Measurements from ENCODE around the gene ACTR5. TPM values are rescaled to one million over a fixed set of nuclear protein-coding genes. Genes with fewer than 3 reads are reported as not detected.

ACTR5 gene
- total and polyA plus RNA-seq, 2 donors from 2014 or later = 5.8 to 8.4 TPM

- FAIRE-seq (no peak), DNase-seq (peak in 3 of 5 donors; percentile 26 to 81 (median 46))
- intact Hi-C loops (cut with DNase I) = no loop called here
- Histone ChIP-seq H3K9me3 (ENCODE audit: control insufficient read depth in 2 of 3, insufficient read depth in 1 of 3, low read length in 3 of 3) (no peaks in the 10 kb centered on the region), H3K4me3 (ENCODE audit: low read length in 3 of 3) (peak overlapping the region in 1 of 3 donors; percentile 67), H3K4me1 (ENCODE audit: control insufficient read depth in 2 of 3, insufficient read depth in 2 of 3, low read depth in 1 of 3, low read length in 3 of 3) (peaks cover 0 to 21% (median 11%) of the 10 kb centered on the region in 3 donors), H3K9ac (ENCODE audit: low read length in 3 of 3) (no peak overlapping the region), H3K27me3 (ENCODE audit: control insufficient read depth, insufficient read depth, low read length) (peaks cover 5% of the 10 kb centered on the region), H3K36me3 (ENCODE audit: control insufficient read depth in 2 of 3, insufficient read depth in 3 of 3, low read length in 3 of 3) (no peaks in the 10 kb centered on the region), H3K27ac (ENCODE audit: low read depth in 2 of 2, low read length in 2 of 2) (peak overlapping the region; percentile 33 to 77)
- TF ChIP-seq CTCF (IDR thresholded peaks at IDR 0.05; ENCODE audit: borderline replicate concordance, extremely low read depth, insufficient read depth) = no peak
Observed at GRCh38 chr20:38804682-38805501, 56.6 kb downstream of the ACTR5 start.

- Histone ChIP-seq H3K4me1 (ENCODE audit: control insufficient read depth in 2 of 3, insufficient read depth in 2 of 3, low read depth in 1 of 3, low read length in 3 of 3) (peaks cover 0 to 27% (median 17%) of the 10 kb centered on the region in 3 donors), H3K27ac (ENCODE audit: low read depth in 2 of 2, low read length in 2 of 2) (peak within 1 kb of the TSS; percentile 69 to 77), H3K36me3 (ENCODE audit: control insufficient read depth in 2 of 3, insufficient read depth in 3 of 3, low read length in 3 of 3) (peaks cover 0 to 4% (median under 1%) of the 10 kb centered on the region in 3 donors), H3K4me3 (ENCODE audit: low read length in 3 of 3) (peak within 1 kb of the TSS; percentile 16 to 67 (median 52)), H3K27me3 (ENCODE audit: control insufficient read depth, insufficient read depth, low read length) (peaks cover 6% of the 10 kb centered on the region), H3K9ac (ENCODE audit: low read length in 3 of 3) (peak within 1 kb of the TSS in 1 of 3 donors; percentile 65), H3K9me3 (ENCODE audit: control insufficient read depth in 2 of 3, insufficient read depth in 1 of 3, low read length in 3 of 3) (no peaks in the 10 kb centered on the region)
- FAIRE-seq (no peak), DNase-seq (peak; percentile 64 to 87 (median 78))
- intact Hi-C loops (cut with DNase I) = no loop called here
- no peak for TF ChIP-seq CTCF (IDR thresholded peaks at IDR 0.05; ENCODE audit: borderline replicate concordance, extremely low read depth, insufficient read depth)
Observed at GRCh38 chr20:38805502-38805957, 57.3 kb downstream of the ACTR5 start, which contains the start of gene PPP1R16B. Gene PPP1R16B (plus strand): TSS chr20:38805697. CDS start chr20:38835926, 30,229 bp downstream.

- peaks cover 0 to 8% (median 3%) of the 10 kb centered on the region in 3 donors for H3K36me3 ChIP-seq (ENCODE audit: control insufficient read depth in 2 of 3, insufficient read depth in 3 of 3, low read length in 3 of 3)
- DNase-seq = peak in 4 of 5 donors; percentile 6 to 79 (median 40)
- peak overlapping the region in 1 of 3 donors; percentile 65 for H3K9ac ChIP-seq (ENCODE audit: low read length in 3 of 3)
- H3K4me3 ChIP-seq (ENCODE audit: low read length in 3 of 3) = peak overlapping the region; percentile 16 to 67 (median 52)
- peaks cover 0 to 34% (median 21%) of the 10 kb centered on the region in 3 donors for H3K4me1 ChIP-seq (ENCODE audit: control insufficient read depth in 2 of 3, insufficient read depth in 2 of 3, low read depth in 1 of 3, low read length in 3 of 3)
- no peak for TF ChIP-seq CTCF (IDR thresholded peaks at IDR 0.05; ENCODE audit: borderline replicate concordance, extremely low read depth, insufficient read depth)
- peaks cover 8% of the 10 kb centered on the region for H3K27me3 ChIP-seq (ENCODE audit: control insufficient read depth, insufficient read depth, low read length)
- peak overlapping the region; percentile 69 to 77 for H3K27ac ChIP-seq (ENCODE audit: low read depth in 2 of 2, low read length in 2 of 2)
- intact Hi-C loops (cut with DNase I) = no loop called here
- no peaks in the 10 kb centered on the region for H3K9me3 ChIP-seq (ENCODE audit: control insufficient read depth in 2 of 3, insufficient read depth in 1 of 3, low read length in 3 of 3)
- FAIRE-seq = no peak
Observed at GRCh38 chr20:38805958-38806854, 57.9 kb downstream of the ACTR5 start.

Data from kidney (tissue), 14 donors.